Dermis microvascular lymphatic vessel endothelial cell (primary cell): ENCODE results near the gene LPIN2. TPM values are rescaled to one million over a fixed set of nuclear protein-coding genes. Genes with fewer than 3 reads are reported as not detected.
"Not testable (repeated sequence)": the region's sequence is repeated elsewhere in the genome, so short reads cannot be mapped to it uniquely, and the experiment has no call there.

Experiments used
- DNase-seq, 2 donors: peaks; one replicate each; pipeline versions ENCODE4 v3.0.0 to v3.0.0-alpha.2; 2010; ENCODE audit warnings: low read depth in 2 of 2
- total RNA-seq: library from RNA; depleted of rRNA; stranded (reverse); fragments of >200 nt; gene quantifications from 2 replicates; pipeline ENCODE4 v1.2.1, GENCODE V29; 2014

LPIN2 gene
- total RNA-seq, 1 donor from 2014 or later, result 21.1 TPM

- no peak for DNase-seq
These were observed 2.9 kb downstream of the LPIN2 start for GRCh38 chr18:3010086-3010485.

GRCh38 chr18:3008541-3008940 lies 4.4 kb downstream of the LPIN2 start:
- DNase-seq, result peak in 1 of 2 donors; percentile 73

- no peak for DNase-seq
These were observed 5.5 kb downstream of the LPIN2 start for GRCh38 chr18:3007491-3007890.

GRCh38 chr18:3005462-3005861 lies 7.5 kb downstream of the LPIN2 start:
- no peak for DNase-seq

- not testable (repeated sequence) for DNase-seq
These were observed 9.2 kb downstream of the LPIN2 start for GRCh38 chr18:3003766-3004165.

GRCh38 chr18:3002732-3003131 lies 10.2 kb downstream of the LPIN2 start:
- no peak for DNase-seq

GRCh38 chr18:2998644-2999043 lies 14.3 kb downstream of the LPIN2 start:
- no peak for DNase-seq

GRCh38 chr18:2997846-2998564 lies 14.9 kb downstream of the LPIN2 start:
- DNase-seq, result no peak

GRCh38 chr18:2997429-2997828 lies 15.5 kb downstream of the LPIN2 start:
- DNase-seq, result no peak

- no peak for DNase-seq
These were observed 18.1 kb downstream of the LPIN2 start for GRCh38 chr18:2994603-2995432.

- DNase-seq, result no peak
These were observed 18.8 kb downstream of the LPIN2 start for GRCh38 chr18:2994020-2994589.

- DNase-seq, result no peak
These were observed 19.7 kb downstream of the LPIN2 start for GRCh38 chr18:2992995-2993877.

GRCh38 chr18:2990956-2991640 lies 21.8 kb downstream of the LPIN2 start:
- DNase-seq, result no peak

- DNase-seq, result no peak
These were observed 24.8 kb downstream of the LPIN2 start for GRCh38 chr18:2987876-2988790.

GRCh38 chr18:2986150-2986865 lies 26.6 kb downstream of the LPIN2 start:
- DNase-seq, result no peak

- peak in 1 of 2 donors; percentile 59 for DNase-seq
These were observed 27.3 kb downstream of the LPIN2 start for GRCh38 chr18:2985628-2986027.

GRCh38 chr18:2984703-2985261 lies 28.2 kb downstream of the LPIN2 start:
- DNase-seq, result peak in 1 of 2 donors; percentile 33

- no peak for DNase-seq
These were observed 28.9 kb downstream of the LPIN2 start for GRCh38 chr18:2984091-2984490.

- no peak for DNase-seq
These were observed 29.6 kb downstream of the LPIN2 start for GRCh38 chr18:2983296-2983695.
